Thyroid gland (tissue), 4 donors: ENCODE measurements around the gene SLCO3A1. TPM values are rescaled to one million over a fixed set of nuclear protein-coding genes. Genes with fewer than 3 reads are reported as not detected.

Experiments used
- DNase-seq, 2 donors: peaks; one replicate each; pipeline ENCODE4 v3.0.0-alpha.2; 2019
- H3K27ac ChIP-seq, 3 donors: fragments of 200-600 bp; sonication (generic); 1 replicate in 2 of 3; 2 replicates in 1 of 3; pipeline ENCODE4 v1.5.1; 2016 to 2019; ENCODE audit warnings: mild to moderate bottlenecking in 1 of 3, moderate library complexity in 1 of 3
- H3K27me3 ChIP-seq: fragments of 200-600 bp; sonication (generic); one replicate; pipeline ENCODE4 v1.5.1; 2019
- H3K36me3 ChIP-seq, 2 donors: fragments of 200-600 bp; sonication (generic); one replicate each; pipeline ENCODE4 v1.5.1; 2016 to 2019
- H3K4me1 ChIP-seq, 2 donors: fragments of 200-600 bp; sonication (generic); one replicate each; pipeline ENCODE4 v1.5.1; 2017 to 2019
- H3K4me3 ChIP-seq, 3 donors: fragments of 200-600 bp; sonication (generic); replicated peaks in 1 of 3; 1 replicate in 2 of 3; 2 replicates in 1 of 3; pipeline ENCODE4 v1.5.1; 2016; ENCODE audit warnings: mild to moderate bottlenecking in 1 of 3
- H3K9me3 ChIP-seq: fragments of 200-600 bp; sonication (generic); one replicate; pipeline ENCODE4 v1.5.1; 2017
- POLR2A ChIP-seq, 2 donors: fragments of 450-650 bp; IDR thresholded peaks; one replicate each; pipeline ENCODE4 v1.6.1; 2017; ENCODE audit warnings: antibody characterized with exemption in 2 of 2, mild to moderate bottlenecking in 2 of 2, moderate library complexity in 1 of 2
- WGBS, 2 donors: methylation state at CpG; one replicate each; pipeline ENCODE4 v1.1.5; 2017; 5-methylcytosine and 5-hydroxymethylcytosine counted together
- intact Hi-C: fragments of 100-400 bp; cut with DNase I; formaldehyde crosslinking; loops from one replicate; pipeline ENCODE4 v1.15.1; 2023
- total RNA-seq, 4 donors: library from RNA; depleted of rRNA; stranded (reverse); fragments of >200 nt; gene quantifications; one replicate each; pipeline ENCODE4 v1.2.3, GENCODE V29; 2016
- TF ChIP-seq, protein P1 (sequence below), 6 experiments: fragments of 200-600 bp in 3 of 6; fragments of 450-650 bp in 3 of 6; sonication (generic) in 3 of 6; IDR thresholded peaks; one replicate each; pipeline ENCODE4 v1.5.1; 2016 to 2019; ENCODE audit warnings: antibody characterized with exemption in 6 of 6, mild to moderate bottlenecking in 2 of 6, inconsistent platforms in 1 of 6, moderate library complexity in 1 of 6

The SLCO3A1 gene
- total RNA-seq, 4 donors from 2014 or later, result 23.3 to 31.4 (median 28.0) TPM

DNA sequence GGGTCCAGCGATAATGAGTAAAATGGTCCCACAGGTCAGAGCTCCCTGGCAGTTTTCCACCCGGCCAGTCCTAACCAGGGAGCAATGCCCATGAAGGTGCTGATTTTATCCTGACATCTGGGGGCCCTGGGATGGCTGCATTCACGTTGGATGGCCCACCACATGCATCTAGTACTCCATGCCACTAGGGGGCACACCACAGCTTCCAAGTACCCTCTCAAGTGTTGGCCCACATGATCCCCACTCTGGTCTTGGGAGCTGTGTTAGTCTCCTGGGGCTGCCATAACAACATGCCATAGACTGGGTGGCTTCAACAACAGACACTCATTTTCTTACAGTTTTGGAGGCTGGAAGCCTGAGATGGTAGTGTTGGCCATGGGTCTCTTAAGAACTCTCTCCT, 225.5 kb downstream of the SLCO3A1 start:
- H3K4me1 ChIP-seq, result peaks cover 8 to 17% of the 10 kb centered on the region in 2 donors
- no peak overlapping the region for H3K27ac ChIP-seq
- 83 to 96% methylated on average over 3 of the region's 3 CpGs for WGBS, 2 donors
- no peaks in the 10 kb centered on the region for H3K36me3 ChIP-seq
- TF ChIP-seq POLR2A (IDR thresholded peaks at IDR 0.05), result no peak
- TF ChIP-seq, protein P1, sequence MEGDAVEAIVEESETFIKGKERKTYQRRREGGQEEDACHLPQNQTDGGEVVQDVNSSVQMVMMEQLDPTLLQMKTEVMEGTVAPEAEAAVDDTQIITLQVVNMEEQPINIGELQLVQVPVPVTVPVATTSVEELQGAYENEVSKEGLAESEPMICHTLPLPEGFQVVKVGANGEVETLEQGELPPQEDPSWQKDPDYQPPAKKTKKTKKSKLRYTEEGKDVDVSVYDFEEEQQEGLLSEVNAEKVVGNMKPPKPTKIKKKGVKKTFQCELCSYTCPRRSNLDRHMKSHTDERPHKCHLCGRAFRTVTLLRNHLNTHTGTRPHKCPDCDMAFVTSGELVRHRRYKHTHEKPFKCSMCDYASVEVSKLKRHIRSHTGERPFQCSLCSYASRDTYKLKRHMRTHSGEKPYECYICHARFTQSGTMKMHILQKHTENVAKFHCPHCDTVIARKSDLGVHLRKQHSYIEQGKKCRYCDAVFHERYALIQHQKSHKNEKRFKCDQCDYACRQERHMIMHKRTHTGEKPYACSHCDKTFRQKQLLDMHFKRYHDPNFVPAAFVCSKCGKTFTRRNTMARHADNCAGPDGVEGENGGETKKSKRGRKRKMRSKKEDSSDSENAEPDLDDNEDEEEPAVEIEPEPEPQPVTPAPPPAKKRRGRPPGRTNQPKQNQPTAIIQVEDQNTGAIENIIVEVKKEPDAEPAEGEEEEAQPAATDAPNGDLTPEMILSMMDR (IDR thresholded peaks at IDR 0.05), result peak in 1 of 6 experiments; percentile 23
- intact Hi-C loops, result loop anchor here (5.0 to 10.0 kb wide), 3 partner anchors 104 to 372 kb away; partner anchors contain the start of gene SLCO3A1
- H3K4me3 ChIP-seq, result no peak overlapping the region
- no peaks in the 10 kb centered on the region for H3K9me3 ChIP-seq
- no peaks in the 10 kb centered on the region for H3K27me3 ChIP-seq
- DNase-seq, result no peak

DNA sequence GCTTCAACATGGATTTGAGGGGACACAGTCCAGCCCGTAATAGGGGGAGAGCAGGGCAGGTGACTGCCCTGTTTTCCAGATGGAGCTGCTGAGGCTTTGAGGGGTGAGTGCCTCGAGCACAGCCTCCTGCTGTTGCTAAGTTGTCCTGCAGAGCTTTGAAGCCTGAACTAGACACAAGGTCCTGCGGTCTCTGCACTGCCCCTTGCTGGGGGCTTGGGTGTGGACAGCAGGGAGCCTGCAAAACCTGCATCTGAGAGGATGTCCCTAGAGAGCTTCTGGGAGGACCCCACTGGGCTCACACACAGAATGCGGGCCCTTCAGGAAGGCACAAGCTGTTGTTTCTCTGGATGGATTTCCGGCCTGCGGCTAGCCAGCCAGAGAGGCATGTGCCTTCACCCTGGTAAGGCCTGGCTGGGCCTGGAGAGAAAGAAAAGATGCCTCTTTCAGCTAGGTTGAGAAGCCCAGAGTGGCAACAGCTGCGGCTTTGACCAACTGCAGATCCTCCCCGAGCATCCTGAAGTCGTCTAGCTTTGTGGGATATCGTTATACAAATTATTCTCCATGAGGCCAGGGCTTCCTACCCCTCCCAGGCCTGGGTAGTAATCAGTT, 226.2 kb downstream of the SLCO3A1 start:
- intact Hi-C loops, result loop anchor here (5.0 to 10.0 kb wide), 4 partner anchors 105 to 775 kb away; partner anchors contain the start of gene SLCO3A1
- no peak for TF ChIP-seq POLR2A (IDR thresholded peaks at IDR 0.05)
- DNase-seq, result no peak
- no peaks in the 10 kb centered on the region for H3K9me3 ChIP-seq
- no peaks in the 10 kb centered on the region for H3K27me3 ChIP-seq
- 90 to 94% methylated on average over 7 to 9 of the region's 10 CpGs for WGBS, 2 donors
- no peak overlapping the region for H3K27ac ChIP-seq
- peaks cover under 1 to 10% of the 10 kb centered on the region in 2 donors for H3K4me1 ChIP-seq
- no peak overlapping the region for H3K4me3 ChIP-seq
- H3K36me3 ChIP-seq, result no peaks in the 10 kb centered on the region

DNA sequence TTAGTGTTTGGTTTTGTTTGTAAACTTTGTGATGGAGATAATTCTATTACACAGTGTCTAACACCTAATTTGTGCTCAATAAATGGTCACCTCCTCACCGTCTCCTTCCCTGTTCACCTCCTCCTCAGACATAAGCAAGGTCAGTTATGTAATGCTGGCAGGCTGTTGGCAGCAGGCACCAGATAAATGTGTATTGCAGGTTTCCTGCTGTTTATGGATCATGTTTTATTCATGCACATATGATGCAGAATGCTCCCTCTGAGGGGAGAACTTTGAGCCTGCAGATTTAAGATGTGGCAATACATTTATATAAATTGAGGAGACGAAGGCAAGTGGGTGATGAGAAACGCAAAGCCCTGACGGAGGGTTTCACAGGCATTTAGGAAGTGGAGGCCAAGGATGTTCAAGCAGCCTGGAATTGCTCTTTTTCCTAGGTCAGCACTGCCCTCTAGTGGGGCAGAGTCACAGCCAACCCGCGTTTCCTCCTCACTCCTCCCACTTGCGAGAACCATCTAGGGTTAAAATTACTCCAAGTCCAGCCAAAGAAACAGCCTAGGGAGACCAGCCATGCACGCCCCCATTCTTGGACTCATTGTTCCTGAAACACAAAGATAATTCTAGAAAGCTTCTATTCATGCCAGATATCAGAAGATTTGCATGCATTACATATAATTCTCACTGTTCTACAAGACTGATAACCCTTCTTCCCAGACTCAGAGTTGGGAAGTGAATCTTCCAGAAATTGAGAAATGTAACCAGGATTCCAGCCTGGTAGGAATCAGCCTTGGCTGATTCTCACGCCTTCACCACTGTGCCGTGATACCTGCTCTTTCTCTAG, 228.7 kb downstream of the SLCO3A1 start:
- Histone ChIP-seq H3K4me1 (peaks cover 0 to 8% of the 10 kb centered on the region in 2 donors), H3K4me3 (no peak overlapping the region), H3K27ac (no peak overlapping the region), H3K27me3 (no peaks in the 10 kb centered on the region), H3K36me3 (no peaks in the 10 kb centered on the region), H3K9me3 (no peaks in the 10 kb centered on the region)
- 22 to 23% methylated on average over 10 of the region's 10 CpGs for WGBS, 2 donors
- peak; percentile 62 to 64 for DNase-seq
- TF ChIP-seq, protein P1 (IDR thresholded peaks at IDR 0.05), result peak; percentile 32 to 84 (median 72)
- no peak for TF ChIP-seq POLR2A (IDR thresholded peaks at IDR 0.05)
- intact Hi-C loops, result loop anchor here (10.0 kb wide), 1 partner anchor 777 kb away; no protein-coding TSS in a partner anchor

DNA sequence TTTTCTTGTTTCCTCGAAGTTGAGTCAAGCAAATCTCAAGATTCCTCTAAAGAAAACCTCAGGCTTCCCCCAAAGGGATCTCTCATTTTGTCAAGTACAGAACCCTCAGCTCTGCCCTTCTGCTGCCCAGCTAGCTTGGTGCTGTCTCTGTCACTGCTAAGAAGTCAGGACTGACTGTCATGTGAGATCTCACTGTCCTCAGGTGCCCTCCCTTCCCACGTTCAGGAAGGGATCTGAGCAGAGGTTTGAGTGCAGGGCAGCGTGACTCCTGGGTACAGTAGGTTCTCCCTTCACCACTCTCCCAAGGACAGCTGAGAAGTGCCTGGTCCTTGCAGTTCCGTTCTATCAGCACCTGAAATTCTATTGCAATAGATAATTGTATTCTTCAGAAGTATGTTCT, 229.7 kb downstream of the SLCO3A1 start:
- TF ChIP-seq, protein P1 (IDR thresholded peaks at IDR 0.05), result no peak
- TF ChIP-seq POLR2A (IDR thresholded peaks at IDR 0.05), result no peak
- H3K4me3 ChIP-seq, result no peak overlapping the region
- no peaks in the 10 kb centered on the region for H3K36me3 ChIP-seq
- peaks cover 0 to 8% of the 10 kb centered on the region in 2 donors for H3K4me1 ChIP-seq
- WGBS, 2 donors, result 51 to 54% methylated on average over 4 of the region's 4 CpGs
- no peaks in the 10 kb centered on the region for H3K9me3 ChIP-seq
- peak; percentile 37 to 44 for DNase-seq
- no peaks in the 10 kb centered on the region for H3K27me3 ChIP-seq
- H3K27ac ChIP-seq, result no peak overlapping the region
- intact Hi-C loops, result loop anchor here (10.0 kb wide), 1 partner anchor 778 kb away; no protein-coding TSS in a partner anchor

DNA sequence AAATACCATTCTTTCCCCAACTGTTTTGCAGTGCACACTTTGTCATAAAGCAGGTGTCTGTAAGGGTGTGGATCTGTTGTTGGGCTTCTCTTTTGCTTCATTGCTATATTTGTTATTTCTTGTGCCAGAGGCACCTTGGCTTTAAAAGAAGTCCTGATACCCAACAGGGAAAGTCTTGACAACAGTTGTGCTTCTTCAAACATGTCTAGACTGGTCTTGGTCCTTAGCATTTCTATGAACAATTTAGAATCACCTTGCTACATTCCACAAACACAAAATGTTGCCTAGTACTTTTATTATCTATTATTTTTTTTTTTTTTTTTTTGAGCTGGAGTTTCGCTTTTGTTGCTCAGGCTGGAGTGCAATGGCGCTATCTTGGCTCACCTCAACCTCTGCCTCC, 233.7 kb downstream of the SLCO3A1 start:
- H3K9me3 ChIP-seq, result no peaks in the 10 kb centered on the region
- intact Hi-C loops, result loop anchor here (10.0 kb wide), 1 partner anchor 782 kb away; no protein-coding TSS in a partner anchor
- no peak for TF ChIP-seq POLR2A (IDR thresholded peaks at IDR 0.05)
- TF ChIP-seq, protein P1 (IDR thresholded peaks at IDR 0.05), result no peak
- 94 to 96% methylated on average over 2 of the region's 2 CpGs for WGBS, 2 donors
- H3K4me1 ChIP-seq, result peaks cover 0 to 8% of the 10 kb centered on the region in 2 donors
- H3K36me3 ChIP-seq, result no peaks in the 10 kb centered on the region
- H3K27ac ChIP-seq, result no peak overlapping the region
- H3K27me3 ChIP-seq, result no peaks in the 10 kb centered on the region
- H3K4me3 ChIP-seq, result no peak overlapping the region
- DNase-seq, result no peak
